ENCODE data around the gene ITPKC.

Gene ITPKC

GRCh38 chr19:40693150-40693788 lies 23.6 kb upstream of the ITPKC start:
- Histone ChIP-seq H3K36me3 (ENCODE audit: insufficient read depth) (no peaks in the 10 kb centered on the region), H4K20me1 (ENCODE audit: insufficient read depth) (no peaks in the 10 kb centered on the region), H2AFZ (ENCODE audit: low read depth) (no peak overlapping the region), H3K79me2 (ENCODE audit: insufficient read depth, low read depth) (0 out of 2 replicates have a peak, but pooled peaks cover 5% of the 10 kb centered on the region), H3K4me1 (ENCODE audit: low read depth, poor library complexity, severe bottlenecking) (peaks cover 26% of the 10 kb centered on the region), H3K27ac (no peak overlapping the region), H3K4me2 (no peak overlapping the region), H3K4me3 (IDR thresholded peaks at IDR 0.05; ENCODE audit: insufficient read depth, low read depth, low read length) (no peak overlapping the region), H3K27me3 (ENCODE audit: insufficient read depth, low read depth) (no peaks in the 10 kb centered on the region), H3K9ac (no peak overlapping the region)
- no peak for TF ChIP-seq CTCF (conservative IDR thresholded peaks at IDR 0.05; ENCODE audit: low read depth, low read length)

- Histone ChIP-seq H3K4me3 (IDR thresholded peaks at IDR 0.05; ENCODE audit: insufficient read depth, low read depth, low read length) (no peak overlapping the region), H3K27me3 (ENCODE audit: insufficient read depth, low read depth) (no peaks in the 10 kb centered on the region), H3K4me1 (ENCODE audit: low read depth, poor library complexity, severe bottlenecking) (peaks cover 21% of the 10 kb centered on the region), H4K20me1 (ENCODE audit: insufficient read depth) (no peaks in the 10 kb centered on the region), H2AFZ (ENCODE audit: low read depth) (no peak overlapping the region), H3K36me3 (ENCODE audit: insufficient read depth) (no peaks in the 10 kb centered on the region), H3K79me2 (ENCODE audit: insufficient read depth, low read depth) (0 out of 2 replicates have a peak, but pooled peaks cover 5% of the 10 kb centered on the region), H3K27ac (no peak overlapping the region), H3K9ac (no peak overlapping the region), H3K4me2 (no peak overlapping the region)
- TF ChIP-seq CTCF (conservative IDR thresholded peaks at IDR 0.05; ENCODE audit: low read depth, low read length), result no peak
These were observed 23.0 kb upstream of the ITPKC start for GRCh38 chr19:40693896-40694295.

GRCh38 chr19:40695881-40696280 lies 21.0 kb upstream of the ITPKC start:
- Histone ChIP-seq H3K4me1 (ENCODE audit: low read depth, poor library complexity, severe bottlenecking) (peaks cover 9% of the 10 kb centered on the region), H3K9ac (no peak overlapping the region), H3K36me3 (ENCODE audit: insufficient read depth) (no peaks in the 10 kb centered on the region), H3K4me2 (no peak overlapping the region), H3K4me3 (IDR thresholded peaks at IDR 0.05; ENCODE audit: insufficient read depth, low read depth, low read length) (no peak overlapping the region), H3K79me2 (ENCODE audit: insufficient read depth, low read depth) (no peaks in the 10 kb centered on the region), H4K20me1 (ENCODE audit: insufficient read depth) (no peaks in the 10 kb centered on the region), H2AFZ (ENCODE audit: low read depth) (no peak overlapping the region), H3K27ac (no peak overlapping the region), H3K27me3 (ENCODE audit: insufficient read depth, low read depth) (no peaks in the 10 kb centered on the region)
- TF ChIP-seq CTCF (conservative IDR thresholded peaks at IDR 0.05; ENCODE audit: low read depth, low read length), result no peak

- Histone ChIP-seq H3K9ac (no peak overlapping the region), H3K4me3 (IDR thresholded peaks at IDR 0.05; ENCODE audit: insufficient read depth, low read depth, low read length) (no peak overlapping the region), H2AFZ (ENCODE audit: low read depth) (no peak overlapping the region), H3K36me3 (ENCODE audit: insufficient read depth) (no peaks in the 10 kb centered on the region), H3K79me2 (ENCODE audit: insufficient read depth, low read depth) (no peaks in the 10 kb centered on the region), H3K4me2 (no peak overlapping the region), H3K27ac (no peak overlapping the region), H3K4me1 (ENCODE audit: low read depth, poor library complexity, severe bottlenecking) (no peaks in the 10 kb centered on the region), H3K27me3 (ENCODE audit: insufficient read depth, low read depth) (no peaks in the 10 kb centered on the region), H4K20me1 (ENCODE audit: insufficient read depth) (no peaks in the 10 kb centered on the region)
- no peak for TF ChIP-seq CTCF (conservative IDR thresholded peaks at IDR 0.05; ENCODE audit: low read depth, low read length)
These were observed 19.9 kb upstream of the ITPKC start for GRCh38 chr19:40697007-40697406.
